GM19023 (cell line): ENCODE measurements around the gene RNF151.
"Not testable (repeated sequence)": the region's sequence is repeated elsewhere in the genome, so short reads cannot be mapped to it uniquely, and the experiment has no call there.

ENCODE experiments used
- ATAC-seq: cut with Tn5 transposase; IDR thresholded peaks from one replicate; pipeline ENCODE4 v1.9.1; 2021; ENCODE audit warnings: mild to moderate bottlenecking, moderate library complexity; ENCODE audit not compliant: unreplicated experiment

Gene RNF151

DNA sequence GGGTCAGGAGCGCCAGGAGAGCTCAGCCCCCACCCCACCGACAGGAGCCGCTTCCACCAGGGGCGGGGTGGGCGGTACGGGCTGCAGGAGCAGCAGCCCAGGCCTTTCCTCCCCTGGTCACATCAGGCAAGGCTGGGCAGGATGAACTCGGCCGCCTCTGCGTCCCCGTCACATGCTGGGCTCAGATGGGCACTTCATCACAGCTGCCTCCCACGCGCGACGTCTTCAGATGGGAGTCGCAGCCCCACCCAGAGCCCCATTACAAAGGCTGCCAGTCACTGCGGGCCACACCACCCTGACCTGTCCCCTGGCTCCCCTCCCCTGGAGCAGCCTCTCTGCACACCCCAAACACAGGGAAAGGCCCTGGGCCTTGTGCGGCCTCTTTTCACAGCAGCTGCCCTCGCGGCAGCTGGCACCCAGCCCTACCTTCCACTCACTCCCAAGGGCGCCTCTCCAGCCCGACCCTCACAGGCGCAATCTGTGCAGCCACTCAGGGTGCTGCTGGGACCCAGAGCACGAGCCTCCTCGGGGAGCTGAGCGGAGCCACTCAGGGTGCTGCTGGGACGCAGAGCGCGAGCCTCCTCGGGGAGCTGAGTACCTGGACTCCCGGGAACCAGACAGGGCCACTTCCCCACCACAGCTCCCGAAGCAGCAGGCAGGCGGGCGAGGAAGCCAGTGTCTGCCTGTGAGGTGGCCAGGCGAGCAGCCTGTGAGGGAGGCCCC is 38.3 kb downstream of the RNF151 start:
- ATAC-seq: no peak

DNA sequence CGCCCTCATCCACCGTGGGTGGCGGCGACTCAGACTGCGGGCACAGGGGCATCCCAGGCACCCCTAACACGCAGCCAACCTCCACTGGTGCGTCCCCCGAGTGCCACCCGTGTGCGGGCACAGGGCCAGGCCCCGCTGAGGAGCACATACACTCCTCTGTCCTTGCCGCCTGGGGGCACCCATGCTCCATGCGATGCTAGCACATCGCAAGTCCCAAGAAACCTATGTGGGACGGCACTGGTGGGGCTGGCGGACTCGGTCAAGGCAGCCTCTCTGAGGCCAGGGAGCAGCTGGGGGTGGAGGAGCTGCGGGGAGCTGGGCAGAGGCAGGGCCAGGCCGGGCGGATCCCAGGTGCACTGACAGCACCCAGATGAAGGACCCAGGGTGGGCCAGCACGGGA is 39.0 kb downstream of the RNF151 start:
- ATAC-seq: no peak

DNA sequence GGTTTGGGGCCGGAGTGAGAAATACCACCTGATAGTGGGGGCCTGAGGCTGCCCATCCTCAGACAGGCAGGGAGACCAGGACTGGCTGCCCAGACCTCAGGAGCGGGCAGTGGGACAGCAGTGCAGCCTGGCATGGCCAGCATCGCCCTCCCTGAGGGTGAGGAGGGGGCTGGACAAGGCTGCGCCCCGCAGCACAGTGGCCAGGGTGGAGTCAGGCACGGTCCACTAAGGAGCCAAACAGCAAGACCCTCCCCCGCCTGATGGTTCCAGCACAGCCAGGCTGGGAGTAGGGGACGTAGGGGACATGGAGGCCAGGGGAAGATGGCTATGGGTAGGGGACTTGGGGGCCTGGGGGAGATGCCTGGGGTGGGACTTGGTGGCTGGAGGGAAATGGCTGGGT is 39.7 kb downstream of the RNF151 start:
- ATAC-seq: no peak

DNA sequence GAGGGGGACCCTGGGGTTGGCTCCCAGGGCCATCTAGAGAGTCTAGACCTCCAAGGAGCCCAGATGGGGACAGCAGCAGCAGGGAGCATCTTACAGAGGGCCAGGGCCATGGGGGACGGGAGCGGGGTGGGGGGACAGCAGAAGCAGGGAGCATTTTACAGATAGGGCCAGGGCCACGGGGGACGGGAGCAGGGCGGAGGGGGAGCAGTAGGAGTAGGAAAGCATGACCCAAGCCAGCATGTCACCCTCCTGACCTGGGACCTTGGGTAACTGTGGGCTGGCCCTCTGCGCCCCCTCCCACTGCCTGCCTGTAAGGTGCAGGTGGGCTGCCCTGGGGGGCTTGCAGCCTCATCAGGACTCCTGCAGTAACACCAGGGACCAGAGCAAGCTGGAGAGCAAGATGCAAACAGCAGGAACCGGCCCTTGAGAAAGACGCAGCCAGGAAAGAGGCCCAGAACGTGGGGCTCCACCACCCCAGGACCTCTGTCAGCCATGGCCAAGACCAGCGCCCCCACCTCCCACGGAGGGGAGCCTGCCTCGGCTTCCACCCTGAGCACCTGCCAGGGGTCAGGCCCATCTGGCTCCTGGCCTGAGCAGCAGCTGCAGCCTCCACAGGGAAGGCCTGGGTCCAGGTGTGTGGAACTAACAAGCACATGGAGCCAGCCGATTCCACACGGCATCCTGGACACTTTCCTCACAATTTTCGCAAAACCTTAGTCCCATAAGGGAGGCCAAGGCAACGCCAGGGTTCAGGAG is 40.6 kb downstream of the RNF151 start:
- ATAC-seq: no peak

DNA sequence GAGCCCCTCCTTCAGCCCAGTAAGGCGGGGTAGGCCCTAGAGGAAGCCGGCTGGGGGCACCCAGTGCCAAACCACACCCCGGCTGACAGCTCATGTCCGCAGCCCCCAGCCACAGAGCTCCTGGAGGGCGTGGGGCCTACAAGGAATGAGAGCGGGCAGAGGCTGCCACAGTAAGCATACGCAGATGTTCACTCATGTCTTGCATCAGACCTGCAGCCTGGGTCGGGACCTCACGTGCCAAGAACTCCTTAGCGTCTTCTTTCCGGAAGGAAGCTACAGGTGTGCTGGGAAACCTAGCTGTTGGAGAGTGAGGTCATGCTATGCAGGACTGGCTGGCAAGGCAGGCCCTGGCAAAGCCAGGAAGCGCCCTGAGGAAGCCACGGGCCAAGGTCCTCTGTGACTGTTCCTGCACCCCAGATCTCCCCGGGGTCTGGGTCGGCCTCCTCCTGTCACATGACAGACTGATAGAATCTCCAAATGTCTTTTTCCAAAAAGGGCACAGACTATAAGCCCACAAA is 41.4 kb downstream of the RNF151 start:
- ATAC-seq: no peak

DNA sequence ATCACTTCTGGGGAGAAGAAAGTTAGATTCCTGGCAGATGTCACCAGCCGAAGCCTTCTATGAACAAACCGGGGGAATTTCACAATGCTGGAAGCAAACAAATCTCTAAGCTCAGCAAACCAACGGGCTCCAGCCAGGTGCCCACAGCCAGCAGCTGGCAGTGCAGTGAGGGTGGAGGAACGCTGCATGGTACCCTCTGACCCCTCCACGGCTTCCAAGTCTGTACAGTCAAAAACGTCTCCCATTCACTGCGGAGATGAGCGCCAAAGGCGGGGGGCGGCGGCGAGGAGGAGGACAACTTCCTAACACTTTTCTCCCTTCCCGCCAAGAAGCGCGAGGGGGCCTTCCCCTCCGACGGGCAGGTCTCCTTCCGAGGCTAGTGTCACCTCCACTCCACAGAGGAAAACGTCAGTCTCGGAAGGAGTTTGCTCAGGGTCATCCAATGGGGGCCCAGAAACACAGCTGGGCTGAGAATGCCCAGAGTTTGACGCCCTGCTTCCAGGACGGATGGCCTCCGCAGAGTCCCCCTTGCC is 42.0 kb downstream of the RNF151 start:
- ATAC-seq: peak; percentile 2

DNA sequence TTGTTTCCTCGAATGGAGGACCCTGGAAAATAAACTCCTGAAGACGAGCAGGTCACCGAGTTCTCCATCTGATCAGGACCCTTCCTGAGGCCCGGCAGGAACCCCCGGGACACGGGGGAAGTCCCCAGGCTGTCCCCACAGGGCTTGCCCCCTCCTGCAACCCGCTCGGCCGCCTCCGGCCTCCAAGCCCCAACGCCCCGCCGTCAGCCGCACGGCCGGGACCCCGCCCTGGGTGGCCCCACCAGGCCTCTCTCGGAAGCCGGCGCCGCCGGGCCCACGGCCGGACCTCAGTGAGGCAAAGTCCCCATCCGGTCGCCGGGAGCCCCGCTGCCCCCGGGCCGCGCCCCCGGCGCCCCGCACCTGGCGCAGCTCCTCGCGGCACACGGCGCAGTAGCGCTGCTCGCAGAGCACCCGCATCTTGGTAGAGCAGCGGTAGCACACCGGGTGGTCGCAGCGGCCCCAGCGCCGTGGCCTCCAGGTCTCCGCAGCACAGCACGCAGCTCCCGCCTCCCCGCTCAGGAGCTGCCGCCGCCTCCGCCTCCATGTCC is 42.6 kb downstream of the RNF151 start:
- ATAC-seq: peak; percentile 31

DNA sequence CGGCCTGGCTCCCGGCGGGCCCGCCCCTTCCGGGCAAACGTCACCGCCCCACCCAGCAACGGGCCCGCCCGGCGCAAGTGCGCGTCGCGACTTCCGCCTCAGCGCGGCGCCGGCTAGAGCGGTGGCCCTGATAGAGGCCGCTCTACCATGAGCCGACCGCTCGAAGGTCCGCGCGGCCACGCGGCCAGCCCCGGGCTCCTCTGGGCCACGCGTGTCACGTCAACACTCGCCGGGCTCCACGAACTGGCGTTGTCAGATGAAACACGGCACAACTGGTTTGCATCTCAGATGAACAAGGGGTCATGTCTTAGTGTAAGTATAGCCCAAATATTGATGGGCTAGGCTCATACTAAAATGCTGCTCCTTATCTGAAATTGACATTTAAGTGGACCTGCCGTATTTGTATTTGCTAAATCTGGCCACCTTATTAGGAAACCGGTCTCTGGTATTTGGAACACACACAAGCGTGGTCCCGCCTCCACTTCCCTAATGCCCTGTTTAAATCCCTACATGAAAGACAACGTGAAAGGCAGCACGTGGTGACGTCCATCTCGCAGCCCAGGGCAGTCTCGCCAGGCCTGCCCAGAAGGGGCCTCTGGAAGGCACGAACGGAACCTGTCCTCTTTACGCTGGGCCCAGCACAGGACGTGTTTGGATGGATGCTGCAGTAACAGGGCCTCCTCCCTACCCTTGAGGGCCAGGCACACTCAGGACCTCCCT is 43.3 kb downstream of the RNF151 start, which contains the start of gene ZNF598:
ZNF598 (minus strand) TSS at position 31 of the 720 bp plus-strand sequence.
- peak; percentile 91 for ATAC-seq

DNA sequence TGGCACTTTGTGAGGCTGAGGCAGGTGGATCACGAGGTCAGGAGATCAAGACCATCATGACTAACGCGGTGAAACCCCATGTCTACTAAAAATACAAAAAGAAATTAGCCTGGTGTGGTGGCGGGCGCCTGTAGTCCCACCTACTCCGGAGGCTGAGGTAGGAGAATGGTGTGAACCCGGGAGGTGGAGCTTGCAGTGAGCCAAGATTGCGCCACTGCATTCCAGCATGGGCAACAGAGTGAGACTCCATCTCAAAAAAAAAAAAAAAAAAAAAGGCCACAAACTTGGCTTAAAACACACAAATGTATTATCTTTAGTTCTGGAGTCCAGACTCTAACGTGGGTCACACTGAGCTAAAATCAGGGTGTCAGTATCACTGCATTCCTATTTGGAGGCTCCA is 45.1 kb downstream of the RNF151 start:
- ATAC-seq: not testable (repeated sequence)

DNA sequence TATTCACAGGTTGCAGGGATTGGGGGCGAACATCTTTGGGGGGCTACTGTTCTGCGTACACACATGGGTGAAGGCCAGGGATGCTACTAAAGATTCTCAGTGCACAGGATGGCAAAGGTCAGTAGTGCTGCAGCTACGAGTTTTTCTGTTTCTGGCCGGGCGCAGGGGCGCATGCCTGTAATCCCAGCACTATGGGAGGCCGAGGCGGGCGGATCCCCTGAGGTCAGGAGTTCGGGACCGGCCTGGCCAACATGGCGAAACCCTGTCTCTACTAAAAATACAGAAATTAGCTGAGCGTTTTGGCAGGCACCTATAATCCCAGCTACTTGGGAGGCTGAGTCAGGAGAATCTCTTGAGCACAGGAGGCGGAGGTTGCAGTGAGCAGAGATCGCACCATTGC is 46.9 kb downstream of the RNF151 start:
- ATAC-seq: no peak

DNA sequence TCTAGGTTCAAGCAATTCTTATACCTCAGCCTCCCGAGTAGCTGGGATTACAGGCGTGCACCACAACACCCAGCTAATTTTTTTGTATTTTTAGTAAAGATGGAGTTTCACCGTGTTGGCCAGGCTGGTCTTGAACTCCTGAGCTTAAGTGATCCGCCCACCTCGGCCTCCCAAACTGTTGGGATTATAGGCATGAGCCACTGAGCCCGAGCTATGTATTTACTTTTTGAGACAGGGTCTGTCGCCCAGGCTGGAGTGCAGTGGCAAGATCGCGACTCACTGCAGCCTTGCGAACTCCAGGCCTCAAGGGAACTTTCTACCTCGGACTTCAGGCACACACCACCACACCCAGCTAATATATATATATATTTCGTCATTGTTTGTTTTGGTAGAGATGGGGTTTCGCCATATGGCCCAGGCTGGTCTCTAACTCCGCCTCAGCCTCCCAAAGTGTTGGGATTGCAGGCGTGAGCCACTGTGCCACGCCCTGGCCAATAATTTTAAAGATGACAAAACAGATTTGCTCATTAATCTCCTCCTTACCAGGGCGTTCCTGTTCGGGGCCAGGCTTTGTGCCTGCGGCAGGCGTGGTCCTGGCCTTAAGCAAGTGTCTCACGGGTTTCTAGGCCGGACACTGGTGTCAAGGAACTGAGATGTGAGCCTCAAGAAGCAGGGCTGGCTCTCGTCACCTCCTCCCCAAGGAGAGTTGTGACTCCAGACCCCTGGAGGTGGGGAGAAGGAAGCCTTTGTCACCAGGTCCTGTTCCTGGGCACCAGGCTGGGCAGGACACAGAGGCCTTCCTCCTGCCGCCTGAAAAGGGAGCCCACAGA is 48.7 kb downstream of the RNF151 start:
- ATAC-seq: no peak

DNA sequence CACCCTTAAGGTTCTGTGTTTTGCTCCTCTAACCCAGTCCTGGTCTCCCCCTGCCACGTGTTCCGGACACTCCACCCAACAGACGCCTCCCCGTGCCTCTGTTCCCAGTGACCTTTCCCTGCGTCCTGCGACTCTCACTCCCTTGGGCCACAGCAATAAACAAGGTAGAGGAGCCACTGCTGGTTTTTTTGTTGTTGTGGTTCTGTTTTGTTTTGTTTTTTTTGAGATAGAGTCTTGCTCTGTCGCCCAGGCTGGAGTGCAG is 49.2 kb downstream of the RNF151 start:
- ATAC-seq: no peak

DNA sequence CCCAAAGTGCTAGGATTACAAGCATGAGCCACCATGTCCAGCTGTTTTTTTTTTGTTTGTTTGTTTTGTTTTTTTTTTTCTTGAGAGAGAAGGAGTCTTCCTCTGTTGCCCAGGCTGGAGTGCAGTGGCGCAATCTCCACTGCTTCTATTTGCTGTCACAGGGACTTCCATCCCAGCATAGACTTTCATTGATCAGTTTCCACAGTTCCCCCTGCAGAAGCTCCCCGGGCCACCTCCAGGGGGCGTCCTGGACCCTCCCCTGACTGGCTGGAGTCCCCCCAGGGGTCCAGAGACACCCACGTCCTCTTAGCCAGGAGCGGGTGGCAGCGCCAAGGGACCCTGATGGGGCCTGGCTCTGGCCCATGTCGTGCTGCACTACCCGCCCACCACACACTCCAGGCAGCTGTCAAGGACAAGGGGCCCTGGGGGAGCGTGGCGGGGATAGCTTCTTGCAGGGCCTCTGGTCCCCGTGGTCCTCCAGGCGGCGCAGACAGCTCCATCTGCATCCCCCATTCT is 49.8 kb downstream of the RNF151 start:
- ATAC-seq: no peak
